ENCODE data around the gene PYGB. TPM values are rescaled to one million over a fixed set of nuclear protein-coding genes. Genes with fewer than 3 reads are reported as not detected.
A peak's percentile ranks its signal among the peaks of the same experiment; 100 is the strongest.

PYGB gene
- total RNA-seq, 1 donor from 2014 or later = 61.1 TPM

DNA sequence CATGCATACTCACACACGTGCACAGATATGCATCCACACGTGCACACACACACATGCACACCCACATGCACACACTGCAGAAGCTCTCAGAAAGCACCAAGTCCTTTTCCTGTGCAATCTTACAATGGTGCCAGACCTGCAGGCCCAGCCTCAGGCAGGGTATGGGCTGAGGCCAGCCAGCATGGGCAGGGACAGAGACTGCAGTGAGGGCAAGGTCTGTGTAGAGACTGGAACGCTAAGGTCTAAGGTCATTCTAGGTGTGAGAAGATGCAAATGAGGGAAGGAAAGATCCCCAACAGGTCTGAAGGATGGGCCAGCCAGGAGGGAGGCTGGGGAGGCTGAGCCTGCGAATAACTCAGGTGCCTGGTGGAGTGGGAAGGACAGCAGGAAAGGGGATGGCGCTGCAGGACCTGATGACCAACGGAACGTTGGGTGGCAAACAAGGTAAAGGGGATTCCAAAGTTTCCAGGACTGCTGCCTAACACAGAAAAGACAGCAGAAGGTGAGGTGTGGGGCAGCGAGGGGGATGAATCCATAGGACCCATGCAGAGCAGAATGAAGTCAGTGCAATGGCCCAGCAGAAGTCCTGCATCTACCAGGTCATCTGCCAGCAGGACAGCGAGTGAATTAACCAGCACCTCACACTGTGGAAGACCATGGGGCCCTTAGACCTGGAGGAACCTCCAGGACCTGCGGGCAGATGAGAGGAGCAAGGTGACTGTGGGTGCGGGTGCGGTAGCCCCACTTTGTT lies 75.8 kb downstream of the PYGB start:
- intact Hi-C loops (cut with DNase I) = no loop called here
- Histone ChIP-seq H3K4me1 (peaks cover 9% of the 10 kb centered on the region), H3K36me3 (peaks cover 11% of the 10 kb centered on the region), H3K9me3 (no peaks in the 10 kb centered on the region), H3K4me3 (no peak overlapping the region), H3K27ac (no peak overlapping the region), H3K27me3 (no peaks in the 10 kb centered on the region)
- DNase-seq = no peak
- ATAC-seq = no peak
- TF ChIP-seq CTCF (IDR thresholded peaks at IDR 0.05) = no peak

GRCh38 chr20:25324412-25324811 lies 76.5 kb downstream of the PYGB start:
- peak; percentile 80 for DNase-seq
- Histone ChIP-seq H3K36me3 (peaks cover 11% of the 10 kb centered on the region), H3K4me3 (no peak overlapping the region), H3K27ac (peak overlapping the region; percentile 47), H3K4me1 (peaks cover 6% of the 10 kb centered on the region), H3K27me3 (no peaks in the 10 kb centered on the region), H3K9me3 (no peaks in the 10 kb centered on the region)
- peak; percentile 92 for ATAC-seq
- intact Hi-C loops (cut with DNase I) = no loop called here
- TF ChIP-seq CTCF (IDR thresholded peaks at IDR 0.05) = no peak

- no peak for ATAC-seq
- peaks cover 6% of the 10 kb centered on the region for H3K4me1 ChIP-seq
- H3K36me3 ChIP-seq = peaks cover 11% of the 10 kb centered on the region
- intact Hi-C loops (cut with DNase I) = no loop called here
- no peak overlapping the region for H3K4me3 ChIP-seq
- H3K27ac ChIP-seq = peak overlapping the region; percentile 47
- no peak for TF ChIP-seq CTCF (IDR thresholded peaks at IDR 0.05)
- DNase-seq = no peak
- no peaks in the 10 kb centered on the region for H3K27me3 ChIP-seq
- no peaks in the 10 kb centered on the region for H3K9me3 ChIP-seq
Observed at GRCh38 chr20:25325073-25325472, 77.2 kb downstream of the PYGB start.

DNA sequence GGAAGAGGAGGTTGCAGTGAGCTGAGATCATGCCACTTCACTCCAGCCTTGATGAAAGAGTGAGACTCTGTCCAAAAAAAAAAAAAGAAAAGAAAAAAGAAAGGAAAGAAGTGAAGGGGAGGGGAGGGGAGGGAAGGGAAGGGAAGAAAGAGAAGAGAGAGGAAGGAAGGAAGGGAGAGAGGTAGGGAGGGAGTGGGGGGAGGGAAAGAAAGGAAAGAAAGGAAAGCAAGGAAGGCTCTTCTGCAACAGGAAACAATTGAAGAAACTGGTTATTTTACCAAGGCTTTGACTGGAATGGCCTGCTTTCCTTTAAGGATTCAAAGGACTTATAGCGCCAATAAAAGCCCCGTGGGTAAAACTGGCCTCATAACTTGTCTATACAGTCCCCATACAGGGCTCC lies 78.1 kb downstream of the PYGB start:
- ATAC-seq = no peak
- no peak for DNase-seq
- Histone ChIP-seq H3K4me3 (no peak overlapping the region), H3K36me3 (peaks cover 11% of the 10 kb centered on the region), H3K27ac (no peak overlapping the region), H3K27me3 (no peaks in the 10 kb centered on the region), H3K9me3 (no peaks in the 10 kb centered on the region), H3K4me1 (peaks cover 6% of the 10 kb centered on the region)
- no peak for TF ChIP-seq CTCF (IDR thresholded peaks at IDR 0.05)
- intact Hi-C loops (cut with DNase I) = no loop called here

- H3K9me3 ChIP-seq = no peaks in the 10 kb centered on the region
- no peak for ATAC-seq
Observed at GRCh38 chr20:25327521-25328235, 79.8 kb downstream of the PYGB start.

More at GRCh38 chr20:25327521-25328235, 79.8 kb downstream of the PYGB start:
- peaks cover 7% of the 10 kb centered on the region for H3K36me3 ChIP-seq
- intact Hi-C loops (cut with DNase I) = no loop called here
- DNase-seq = no peak
- H3K27me3 ChIP-seq = no peaks in the 10 kb centered on the region
- no peak overlapping the region for H3K4me3 ChIP-seq
- peaks cover 6% of the 10 kb centered on the region for H3K4me1 ChIP-seq
- no peak overlapping the region for H3K27ac ChIP-seq
- TF ChIP-seq CTCF (IDR thresholded peaks at IDR 0.05) = no peak
